ENCODE measurements around the gene DNAJC16. TPM values are rescaled to one million over a fixed set of nuclear protein-coding genes. Genes with fewer than 3 reads are reported as not detected.

The DNAJC16 gene
- total and polyA plus RNA-seq, 4 donors = 3.3 to 14.2 (median 11.1) TPM

DNA sequence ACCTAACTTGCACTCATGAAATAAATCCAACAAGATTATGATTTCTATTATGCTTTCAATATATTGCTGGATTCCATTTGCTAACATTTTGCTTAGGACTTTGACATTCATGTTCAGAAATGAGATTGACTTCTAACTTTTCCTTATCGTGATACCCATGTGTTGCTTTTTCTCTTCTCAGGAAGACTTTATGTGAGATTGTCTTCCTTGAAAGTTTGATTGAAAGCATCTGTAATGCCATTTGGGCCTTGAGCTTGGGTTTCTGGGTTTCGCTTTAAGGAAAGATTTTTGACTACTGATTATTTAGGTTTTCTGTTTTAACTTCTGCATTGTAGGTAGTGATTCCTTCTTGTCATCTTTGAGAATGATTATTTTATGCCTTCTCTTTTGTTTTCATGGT lies 30.4 kb downstream of the DNAJC16 start:
- TF ChIP-seq HNF4A (conservative IDR thresholded peaks at IDR 0.05) (no peak), JUND (IDR thresholded peaks at IDR 0.05) (no peak), EGR1 (IDR thresholded peaks at IDR 0.05; ENCODE audit: low read depth in 2 of 2) (no peak)
- peaks cover 0 to 8% (median 4%) of the 10 kb centered on the region in 4 donors for H3K4me1 ChIP-seq (ENCODE audit: control insufficient read depth in 4 of 4, insufficient read depth in 4 of 4, low read length in 3 of 4)
- DNase-seq (ENCODE audit: low spot score) = no peak
- H3K27me3 ChIP-seq (ENCODE audit: control insufficient read depth in 4 of 4, insufficient read depth in 4 of 4, low read length in 3 of 4) = no peaks in the 10 kb centered on the region
- no peak overlapping the region for H3K27ac ChIP-seq (ENCODE audit: low read depth in 1 of 2, low read length in 2 of 2)
- H3K9me3 ChIP-seq (ENCODE audit: control insufficient read depth in 4 of 4, low read length in 3 of 4) = no peaks in the 10 kb centered on the region
- H3K36me3 ChIP-seq (ENCODE audit: control insufficient read depth in 4 of 4, insufficient read depth in 3 of 4, low read depth in 1 of 4, low read length in 3 of 4) = peaks cover 2 to 8% (median 4%) of the 10 kb centered on the region in 4 donors
- no peak overlapping the region for H3K9ac ChIP-seq (ENCODE audit: low read depth in 1 of 2, low read length in 2 of 2)
- whole genome bisulfite sequencing = 96% methylated on average over 2 of the region's 2 CpGs
- no peak overlapping the region for H3K4me3 ChIP-seq (ENCODE audit: low read depth in 1 of 3, low read length in 3 of 3)

DNA sequence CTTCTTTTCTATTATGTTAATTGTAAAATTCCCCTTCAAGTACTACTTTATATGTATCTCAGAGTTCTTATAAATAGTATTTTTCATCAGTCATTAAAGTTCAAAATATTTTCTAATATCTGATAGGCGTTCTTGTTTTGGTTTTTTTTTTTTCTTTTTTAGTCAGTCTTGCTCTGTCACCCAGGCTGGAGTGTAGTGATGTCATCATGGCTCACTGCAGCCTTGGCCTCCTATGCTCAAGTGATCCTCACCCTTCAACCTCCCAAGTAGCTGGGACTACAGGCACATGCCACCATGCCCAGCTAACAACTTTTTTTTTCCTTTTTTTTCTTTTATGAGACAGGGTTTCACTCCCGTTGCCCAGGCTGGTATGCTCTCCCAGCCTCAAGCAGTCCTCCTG lies 30.9 kb downstream of the DNAJC16 start:
- Histone ChIP-seq H3K36me3 (ENCODE audit: control insufficient read depth in 4 of 4, insufficient read depth in 3 of 4, low read depth in 1 of 4, low read length in 3 of 4) (peaks cover 6 to 13% (median 7%) of the 10 kb centered on the region in 4 donors), H3K27me3 (ENCODE audit: control insufficient read depth in 4 of 4, insufficient read depth in 4 of 4, low read length in 3 of 4) (no peaks in the 10 kb centered on the region), H3K9ac (ENCODE audit: low read depth in 1 of 2, low read length in 2 of 2) (no peak overlapping the region), H3K27ac (ENCODE audit: low read depth in 1 of 2, low read length in 2 of 2) (no peak overlapping the region), H3K9me3 (ENCODE audit: control insufficient read depth in 4 of 4, low read length in 3 of 4) (no peaks in the 10 kb centered on the region), H3K4me3 (ENCODE audit: low read depth in 1 of 3, low read length in 3 of 3) (no peak overlapping the region), H3K4me1 (ENCODE audit: control insufficient read depth in 4 of 4, insufficient read depth in 4 of 4, low read length in 3 of 4) (peaks cover 0 to 8% (median 4%) of the 10 kb centered on the region in 4 donors)
- TF ChIP-seq HNF4G (IDR thresholded peaks at IDR 0.05) (no peak), HNF4A (conservative IDR thresholded peaks at IDR 0.05) (no peak), FOXA1 (IDR thresholded peaks at IDR 0.05) (no peak)
- no peak for DNase-seq (ENCODE audit: low spot score)
- WGBS = 93% methylated on average over 2 of the region's 2 CpGs

DNA sequence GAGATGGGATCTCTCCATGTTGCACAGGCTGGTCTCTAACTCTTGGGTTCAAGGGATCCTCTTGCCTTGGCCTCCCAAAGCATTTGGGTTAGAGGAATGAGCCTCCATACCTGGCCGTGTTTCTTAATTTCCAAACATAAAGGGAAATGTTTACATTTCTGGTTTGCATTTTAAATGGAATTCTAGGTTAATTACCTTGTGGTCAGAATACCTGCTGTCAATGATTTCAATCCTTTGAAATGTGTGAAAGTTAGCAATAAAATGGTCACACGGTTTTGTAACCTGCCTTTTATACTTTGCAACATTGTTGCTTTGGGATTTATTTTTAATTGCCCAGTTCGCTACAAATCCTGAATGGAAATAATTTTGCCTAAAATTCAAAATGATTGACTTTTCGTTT lies 31.9 kb downstream of the DNAJC16 start:
- TF ChIP-seq, protein P1, sequence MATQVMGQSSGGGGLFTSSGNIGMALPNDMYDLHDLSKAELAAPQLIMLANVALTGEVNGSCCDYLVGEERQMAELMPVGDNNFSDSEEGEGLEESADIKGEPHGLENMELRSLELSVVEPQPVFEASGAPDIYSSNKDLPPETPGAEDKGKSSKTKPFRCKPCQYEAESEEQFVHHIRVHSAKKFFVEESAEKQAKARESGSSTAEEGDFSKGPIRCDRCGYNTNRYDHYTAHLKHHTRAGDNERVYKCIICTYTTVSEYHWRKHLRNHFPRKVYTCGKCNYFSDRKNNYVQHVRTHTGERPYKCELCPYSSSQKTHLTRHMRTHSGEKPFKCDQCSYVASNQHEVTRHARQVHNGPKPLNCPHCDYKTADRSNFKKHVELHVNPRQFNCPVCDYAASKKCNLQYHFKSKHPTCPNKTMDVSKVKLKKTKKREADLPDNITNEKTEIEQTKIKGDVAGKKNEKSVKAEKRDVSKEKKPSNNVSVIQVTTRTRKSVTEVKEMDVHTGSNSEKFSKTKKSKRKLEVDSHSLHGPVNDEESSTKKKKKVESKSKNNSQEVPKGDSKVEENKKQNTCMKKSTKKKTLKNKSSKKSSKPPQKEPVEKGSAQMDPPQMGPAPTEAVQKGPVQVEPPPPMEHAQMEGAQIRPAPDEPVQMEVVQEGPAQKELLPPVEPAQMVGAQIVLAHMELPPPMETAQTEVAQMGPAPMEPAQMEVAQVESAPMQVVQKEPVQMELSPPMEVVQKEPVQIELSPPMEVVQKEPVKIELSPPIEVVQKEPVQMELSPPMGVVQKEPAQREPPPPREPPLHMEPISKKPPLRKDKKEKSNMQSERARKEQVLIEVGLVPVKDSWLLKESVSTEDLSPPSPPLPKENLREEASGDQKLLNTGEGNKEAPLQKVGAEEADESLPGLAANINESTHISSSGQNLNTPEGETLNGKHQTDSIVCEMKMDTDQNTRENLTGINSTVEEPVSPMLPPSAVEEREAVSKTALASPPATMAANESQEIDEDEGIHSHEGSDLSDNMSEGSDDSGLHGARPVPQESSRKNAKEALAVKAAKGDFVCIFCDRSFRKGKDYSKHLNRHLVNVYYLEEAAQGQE (IDR thresholded peaks at IDR 0.05) = no peak
- TF ChIP-seq FOXA2 (IDR thresholded peaks at IDR 0.05) (no peak), YY1 (IDR thresholded peaks at IDR 0.05) (no peak), JUND (IDR thresholded peaks at IDR 0.05) (no peak)
- TF ChIP-seq, protein P2, sequence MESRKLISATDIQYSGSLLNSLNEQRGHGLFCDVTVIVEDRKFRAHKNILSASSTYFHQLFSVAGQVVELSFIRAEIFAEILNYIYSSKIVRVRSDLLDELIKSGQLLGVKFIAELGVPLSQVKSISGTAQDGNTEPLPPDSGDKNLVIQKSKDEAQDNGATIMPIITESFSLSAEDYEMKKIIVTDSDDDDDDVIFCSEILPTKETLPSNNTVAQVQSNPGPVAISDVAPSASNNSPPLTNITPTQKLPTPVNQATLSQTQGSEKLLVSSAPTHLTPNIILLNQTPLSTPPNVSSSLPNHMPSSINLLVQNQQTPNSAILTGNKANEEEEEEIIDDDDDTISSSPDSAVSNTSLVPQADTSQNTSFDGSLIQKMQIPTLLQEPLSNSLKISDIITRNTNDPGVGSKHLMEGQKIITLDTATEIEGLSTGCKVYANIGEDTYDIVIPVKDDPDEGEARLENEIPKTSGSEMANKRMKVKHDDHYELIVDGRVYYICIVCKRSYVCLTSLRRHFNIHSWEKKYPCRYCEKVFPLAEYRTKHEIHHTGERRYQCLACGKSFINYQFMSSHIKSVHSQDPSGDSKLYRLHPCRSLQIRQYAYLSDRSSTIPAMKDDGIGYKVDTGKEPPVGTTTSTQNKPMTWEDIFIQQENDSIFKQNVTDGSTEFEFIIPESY (IDR thresholded peaks at IDR 0.05) = no peak
- Histone ChIP-seq H3K4me3 (ENCODE audit: low read depth in 1 of 3, low read length in 3 of 3) (no peak overlapping the region), H3K9ac (ENCODE audit: low read depth in 1 of 2, low read length in 2 of 2) (no peak overlapping the region), H3K27me3 (ENCODE audit: control insufficient read depth in 4 of 4, insufficient read depth in 4 of 4, low read length in 3 of 4) (no peaks in the 10 kb centered on the region), H3K27ac (ENCODE audit: low read depth in 1 of 2, low read length in 2 of 2) (no peak overlapping the region), H3K9me3 (ENCODE audit: control insufficient read depth in 4 of 4, low read length in 3 of 4) (no peaks in the 10 kb centered on the region), H3K4me1 (ENCODE audit: control insufficient read depth in 4 of 4, insufficient read depth in 4 of 4, low read length in 3 of 4) (peaks cover 0 to 8% (median 4%) of the 10 kb centered on the region in 4 donors), H3K36me3 (ENCODE audit: control insufficient read depth in 4 of 4, insufficient read depth in 3 of 4, low read depth in 1 of 4, low read length in 3 of 4) (peaks cover 6 to 17% (median 9%) of the 10 kb centered on the region in 4 donors)
- DNase-seq (ENCODE audit: low spot score) = no peak
- 91% methylated on average over 4 of the region's 4 CpGs for WGBS
